GM19035 (cell line): ENCODE measurements around the gene SHISAL2B.
"Not testable (repeated sequence)": the region's sequence is repeated elsewhere in the genome, so short reads cannot be mapped to it uniquely, and the experiment has no call there.

Experiments
- ATAC-seq: cut with Tn5 transposase; IDR thresholded peaks from one replicate; pipeline ENCODE4 v1.9.1; 2021; ENCODE audit not compliant: unreplicated experiment

SHISAL2B gene

DNA sequence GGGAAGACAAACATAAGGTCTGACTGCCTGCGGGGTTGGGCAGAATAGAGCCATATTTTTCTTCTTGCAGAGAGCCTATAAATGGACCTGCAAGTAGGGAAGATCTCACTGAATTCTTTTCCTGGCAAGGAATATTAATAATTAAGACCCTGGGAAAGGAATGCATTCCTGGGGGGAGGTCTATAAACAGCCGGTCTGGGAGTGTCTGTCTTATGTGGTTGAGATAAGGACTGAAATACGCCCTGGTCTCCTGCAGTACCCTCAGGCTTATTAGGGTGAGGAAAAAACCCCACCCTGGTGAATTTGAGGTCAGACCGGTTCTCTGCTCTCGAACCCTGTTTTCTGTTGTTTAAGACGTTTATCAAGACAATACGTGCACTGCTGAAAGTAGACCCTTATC, 6.1 kb downstream of the SHISAL2B start:
- ATAC-seq, result not testable (repeated sequence)

DNA sequence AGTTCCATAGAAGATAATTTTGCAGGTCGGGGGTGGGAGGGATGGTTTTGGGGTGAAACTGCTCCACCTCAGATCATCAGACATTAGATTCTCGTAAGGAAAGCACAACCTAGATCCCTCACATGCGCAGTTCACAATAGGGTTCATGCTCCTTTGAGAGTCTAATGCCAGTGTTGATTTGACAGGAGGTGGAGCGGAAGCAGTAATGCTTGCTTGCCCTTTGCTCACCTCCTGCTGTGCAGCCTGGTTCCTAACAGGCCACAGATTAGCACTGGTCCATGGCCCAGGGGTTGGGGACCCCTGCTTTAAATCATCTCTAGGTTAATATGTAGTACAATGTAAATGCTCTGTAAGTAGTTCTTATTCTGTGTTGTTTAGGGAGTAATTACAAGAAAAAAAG, 10.5 kb downstream of the SHISAL2B start:
- no peak for ATAC-seq

DNA sequence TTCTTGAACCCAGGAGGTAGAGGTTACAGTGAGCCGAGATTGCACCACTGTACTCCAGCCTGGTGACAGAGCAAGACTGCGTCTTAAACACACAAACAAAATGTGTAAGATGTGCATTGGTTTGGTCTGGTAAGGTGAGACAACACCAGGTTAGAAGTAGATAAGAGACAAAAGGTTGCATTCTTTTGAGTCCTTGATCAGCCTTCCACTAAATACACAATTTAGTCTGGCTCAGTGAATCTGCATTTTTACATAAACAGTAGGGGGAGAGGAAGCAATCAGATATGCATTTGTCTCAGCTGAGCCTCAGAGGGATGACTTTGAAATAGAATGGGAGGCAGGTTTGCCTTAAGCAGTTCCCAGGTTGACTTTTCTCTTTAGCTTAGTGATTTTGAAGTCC, 15.8 kb downstream of the SHISAL2B start:
- ATAC-seq, result not testable (repeated sequence)

DNA sequence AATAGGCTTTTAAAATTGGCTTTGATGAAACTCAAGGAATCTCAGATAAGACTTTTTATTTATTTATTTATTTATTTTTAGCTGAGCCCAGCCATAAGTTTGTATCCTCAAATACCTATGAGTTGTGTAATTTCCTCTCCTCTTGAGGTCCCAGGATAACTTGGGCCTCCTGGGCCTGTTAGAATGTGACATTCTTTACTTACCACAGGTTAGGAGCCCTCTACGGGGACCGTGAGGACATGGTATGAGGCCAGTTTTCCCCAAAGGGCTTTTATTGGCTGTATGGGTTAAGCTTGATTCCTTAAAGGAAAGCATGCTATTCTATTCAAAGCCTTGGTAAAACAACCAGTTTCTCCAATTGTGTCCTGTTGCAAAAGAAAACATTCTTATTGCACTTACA, 16.9 kb downstream of the SHISAL2B start:
- no peak for ATAC-seq

DNA sequence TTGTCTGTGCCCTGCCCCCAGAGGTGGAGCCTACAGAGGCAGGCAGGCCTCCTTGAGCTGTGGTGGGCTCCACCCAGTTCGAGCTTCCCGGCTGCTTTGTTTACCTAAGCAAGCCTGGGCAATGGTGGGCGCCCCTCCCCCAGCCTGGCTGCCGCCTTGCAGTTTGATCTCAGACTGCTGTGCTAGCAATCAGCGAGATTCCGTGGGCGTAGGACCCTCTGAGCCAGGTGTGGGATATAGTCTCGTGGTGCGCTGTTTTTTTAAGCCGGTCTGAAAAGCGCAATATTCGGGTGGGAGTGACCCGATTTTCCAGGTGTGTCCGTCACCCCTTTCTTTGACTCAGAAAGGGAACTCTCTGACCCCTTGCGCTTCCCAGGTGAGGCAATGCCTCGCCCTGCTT, 24.2 kb downstream of the SHISAL2B start:
- ATAC-seq, result not testable (repeated sequence)

DNA sequence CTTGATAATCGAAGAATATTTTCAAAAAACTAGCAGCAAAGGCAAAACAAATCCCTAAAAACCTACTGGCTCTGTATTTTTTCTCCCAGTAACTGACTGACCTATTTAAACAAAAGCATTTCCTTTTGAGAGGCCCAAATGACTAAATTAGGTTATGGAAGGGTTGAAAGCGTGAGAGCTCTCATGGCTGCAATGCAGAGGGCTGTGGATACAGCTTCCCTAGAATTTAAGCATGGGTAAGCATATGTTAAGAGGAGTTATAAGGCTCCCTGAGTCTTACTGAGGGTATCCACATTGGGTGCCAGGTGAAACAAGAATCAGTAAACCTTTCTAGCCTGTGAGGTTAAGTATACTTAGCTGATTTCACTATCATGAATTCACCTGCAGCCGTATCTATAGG, 32.3 kb downstream of the SHISAL2B start:
- no peak for ATAC-seq

DNA sequence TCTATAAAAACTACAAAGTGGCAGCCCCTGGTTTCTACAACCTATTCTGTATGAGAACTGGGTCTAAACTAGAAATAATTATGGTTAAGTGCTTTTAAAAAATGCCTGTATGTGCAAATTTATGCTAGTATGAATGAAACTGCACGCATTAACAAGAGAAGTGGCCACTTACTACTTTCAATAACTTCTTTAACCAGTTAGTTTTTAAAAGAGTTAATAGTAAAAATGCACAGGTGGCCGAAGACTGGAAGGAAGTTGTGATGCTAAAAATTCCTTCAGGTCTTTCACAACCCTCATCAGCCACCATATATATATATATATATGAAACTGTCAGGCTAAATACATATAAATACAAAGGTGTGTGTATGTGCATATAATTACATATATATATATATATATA, 36.8 kb downstream of the SHISAL2B start:
- no peak for ATAC-seq

DNA sequence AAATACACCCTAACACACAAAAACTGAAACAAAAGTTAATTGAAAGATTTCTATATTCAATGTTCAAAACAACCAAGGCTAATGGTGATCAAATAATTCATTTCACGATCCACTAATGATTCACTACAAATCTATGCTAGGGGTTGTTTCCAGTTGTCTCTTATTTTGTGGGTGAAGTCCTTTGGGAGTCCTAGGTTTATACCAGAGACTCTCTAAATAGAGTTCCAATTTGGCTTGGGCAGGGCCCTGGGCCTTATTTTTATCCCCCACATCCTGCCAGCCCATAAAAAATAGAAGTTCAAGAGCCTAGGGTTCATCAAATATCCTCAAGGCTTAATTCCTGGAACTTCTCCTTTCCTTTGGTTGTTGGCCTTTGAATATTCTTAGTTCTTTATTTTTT, 52.1 kb downstream of the SHISAL2B start:
- no peak for ATAC-seq

DNA sequence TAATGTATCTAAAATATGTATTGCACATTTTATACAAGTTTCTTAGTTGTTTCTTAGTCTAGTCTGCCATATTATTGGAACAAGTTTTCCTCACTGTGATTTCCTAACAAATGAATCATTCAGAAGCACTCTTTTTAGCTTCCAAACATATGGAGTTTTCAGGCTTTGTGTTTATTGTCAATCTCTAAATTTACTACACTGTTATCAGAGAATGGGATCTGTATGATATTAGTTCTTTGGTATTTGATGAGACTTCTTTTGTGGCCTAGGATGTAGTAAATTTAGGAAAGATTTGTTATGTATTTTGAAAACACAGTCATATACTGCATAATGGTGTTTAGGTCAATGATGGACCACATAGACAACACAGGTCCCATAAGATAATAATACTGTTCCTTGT, 52.5 kb downstream of the SHISAL2B start:
- no peak for ATAC-seq

DNA sequence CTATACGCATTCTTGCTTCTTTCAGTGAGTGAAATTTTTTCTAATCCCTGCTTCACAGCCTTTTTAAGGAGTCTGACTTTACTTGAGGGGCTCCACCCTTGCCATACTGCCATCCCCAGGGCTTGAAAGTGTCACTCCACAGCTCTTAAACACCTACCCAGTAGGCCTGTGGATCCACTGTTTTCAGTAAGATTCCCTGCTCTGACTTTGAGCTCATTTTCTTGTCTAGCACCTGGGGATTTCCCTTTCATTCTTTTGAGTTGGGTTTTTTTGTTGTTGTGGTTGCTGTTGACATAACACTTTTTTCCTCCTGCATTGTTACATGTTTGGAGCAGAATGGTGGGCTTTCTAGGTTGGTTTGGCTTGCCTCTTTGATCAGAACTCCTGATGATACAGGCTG, 54.6 kb downstream of the SHISAL2B start:
- no peak for ATAC-seq

DNA sequence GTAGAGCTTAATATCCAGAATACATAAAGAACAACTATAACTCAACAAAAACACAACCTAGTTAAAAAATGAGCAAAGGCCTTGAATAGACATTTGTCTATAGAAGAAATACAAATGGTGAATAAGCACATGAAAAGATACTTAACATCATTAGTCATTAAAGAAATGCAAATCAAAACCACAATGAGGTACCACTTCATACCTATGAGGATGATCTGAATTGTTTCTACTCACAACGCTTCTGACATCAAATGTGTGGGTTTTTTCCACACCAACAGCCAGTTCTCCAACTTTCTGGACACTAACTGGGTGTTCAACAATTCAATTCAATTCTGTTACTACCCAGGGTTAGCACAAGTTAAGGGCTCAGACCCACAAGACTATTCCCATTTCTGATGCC, 56.1 kb downstream of the SHISAL2B start:
- ATAC-seq, result no peak

DNA sequence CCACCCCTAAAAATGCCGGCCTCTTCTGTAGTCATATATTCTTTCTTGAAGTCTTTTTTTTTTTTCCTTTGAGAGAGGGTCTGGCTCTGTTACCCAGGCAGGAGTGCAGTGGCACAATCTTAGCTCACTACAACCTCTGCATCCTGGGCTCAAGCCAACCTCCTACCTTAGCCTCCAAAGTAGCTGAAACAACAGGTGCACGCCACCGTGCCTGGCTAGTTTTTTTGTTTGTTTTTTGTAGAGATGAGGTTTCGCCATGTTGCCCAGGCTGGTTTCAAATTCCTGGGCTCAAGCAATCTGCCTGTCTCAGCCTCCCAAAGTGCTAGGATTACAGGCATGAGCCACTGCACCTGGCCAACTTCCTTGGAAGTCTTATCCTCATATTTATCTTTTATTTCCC, 59.1 kb downstream of the SHISAL2B start:
- ATAC-seq, result no peak

DNA sequence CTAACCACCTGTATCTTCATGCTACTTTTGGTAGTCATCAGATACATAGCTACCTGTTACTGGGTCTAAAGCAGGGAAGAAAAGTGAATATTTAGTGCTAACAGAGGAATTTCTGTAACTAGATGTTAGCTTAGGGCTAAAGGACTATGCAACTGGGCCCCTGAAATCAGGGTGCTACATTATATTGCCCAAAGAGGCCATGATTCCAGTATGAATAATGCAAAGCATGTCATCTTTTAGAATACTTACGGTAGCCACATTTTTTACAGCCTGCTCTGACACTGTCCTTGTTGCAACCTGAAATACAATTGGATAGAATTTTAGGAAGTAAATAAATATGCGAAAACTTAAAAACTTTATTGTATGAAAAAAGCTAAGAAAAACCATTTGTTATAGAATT, 63.8 kb downstream of the SHISAL2B start:
- no peak for ATAC-seq

DNA sequence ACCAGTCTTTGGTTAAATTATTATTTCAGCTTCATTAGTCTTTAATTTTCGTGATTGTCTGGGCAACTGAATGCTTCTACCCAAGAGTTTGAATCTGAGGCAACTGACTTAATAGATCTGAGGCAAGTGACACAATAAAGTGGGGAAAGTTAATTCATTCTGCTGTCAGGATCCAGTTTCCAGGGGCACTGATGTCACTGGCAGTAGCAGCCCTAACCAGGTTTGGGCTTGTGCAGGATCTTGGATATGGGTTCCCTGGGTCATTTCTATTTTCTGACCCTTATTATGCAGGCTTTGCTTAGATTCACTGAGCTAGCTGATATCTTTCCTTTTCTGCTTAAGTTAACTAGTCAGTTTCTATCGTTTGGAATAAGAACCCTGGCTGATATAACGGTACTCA, 68.6 kb downstream of the SHISAL2B start:
- no peak for ATAC-seq

DNA sequence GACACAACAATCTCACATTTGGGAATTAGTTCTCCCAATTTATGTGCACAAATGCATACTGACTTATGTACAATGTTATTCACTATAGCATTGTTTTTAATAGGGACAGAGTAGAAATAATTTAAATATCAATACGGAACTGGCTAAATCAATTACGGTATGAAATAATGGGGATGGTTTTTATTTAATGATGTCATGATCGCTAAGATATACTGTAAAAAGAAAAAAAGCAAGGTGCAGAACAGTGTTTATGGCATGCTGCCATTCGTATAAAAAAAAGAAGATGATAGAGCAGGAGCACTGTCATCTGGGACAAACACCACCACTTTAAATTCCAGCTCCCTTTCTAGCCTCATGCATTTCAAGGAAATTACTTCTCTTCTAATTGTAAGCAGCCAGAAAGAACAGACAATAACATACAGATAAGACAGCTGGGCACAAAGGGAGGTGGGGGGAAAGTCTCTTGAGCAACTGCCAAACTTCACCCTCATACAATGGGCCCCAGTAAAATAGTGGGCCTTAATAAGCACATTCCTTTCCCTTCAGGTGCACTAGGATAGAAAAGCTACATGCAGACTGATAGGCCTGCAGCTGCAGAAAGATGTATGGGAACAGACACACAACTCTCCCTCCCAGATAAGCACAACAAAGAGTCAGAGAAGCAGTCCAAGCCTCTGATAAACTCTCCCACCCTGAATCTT, 69.8 kb downstream of the SHISAL2B start:
- ATAC-seq, result no peak

DNA sequence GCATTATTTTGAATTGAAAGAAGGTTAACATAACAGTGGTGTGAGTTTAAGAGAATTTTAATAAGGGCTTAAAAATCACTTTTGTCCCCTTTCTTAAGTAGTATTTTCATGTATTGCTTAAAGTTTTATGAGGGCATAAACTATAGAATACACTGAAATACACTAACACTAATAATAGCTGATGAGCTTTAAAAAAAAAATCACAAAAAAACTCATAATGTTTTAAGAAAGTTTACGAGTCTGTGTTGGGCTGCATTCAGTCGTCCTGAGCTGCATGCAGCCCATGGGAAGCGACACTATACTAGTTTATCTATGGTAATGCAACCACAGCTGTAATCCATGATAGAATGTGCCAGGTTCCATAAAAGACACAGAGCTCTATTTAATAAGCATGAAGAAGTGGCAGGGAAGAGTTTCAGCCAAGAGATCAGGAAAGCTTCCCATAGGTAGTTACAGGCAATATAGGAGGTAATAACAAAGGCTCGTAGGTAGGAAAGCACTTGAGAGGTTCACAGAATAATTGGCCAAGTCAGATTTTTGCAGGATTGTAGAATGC, 73.7 kb downstream of the SHISAL2B start:
- ATAC-seq, result no peak

DNA sequence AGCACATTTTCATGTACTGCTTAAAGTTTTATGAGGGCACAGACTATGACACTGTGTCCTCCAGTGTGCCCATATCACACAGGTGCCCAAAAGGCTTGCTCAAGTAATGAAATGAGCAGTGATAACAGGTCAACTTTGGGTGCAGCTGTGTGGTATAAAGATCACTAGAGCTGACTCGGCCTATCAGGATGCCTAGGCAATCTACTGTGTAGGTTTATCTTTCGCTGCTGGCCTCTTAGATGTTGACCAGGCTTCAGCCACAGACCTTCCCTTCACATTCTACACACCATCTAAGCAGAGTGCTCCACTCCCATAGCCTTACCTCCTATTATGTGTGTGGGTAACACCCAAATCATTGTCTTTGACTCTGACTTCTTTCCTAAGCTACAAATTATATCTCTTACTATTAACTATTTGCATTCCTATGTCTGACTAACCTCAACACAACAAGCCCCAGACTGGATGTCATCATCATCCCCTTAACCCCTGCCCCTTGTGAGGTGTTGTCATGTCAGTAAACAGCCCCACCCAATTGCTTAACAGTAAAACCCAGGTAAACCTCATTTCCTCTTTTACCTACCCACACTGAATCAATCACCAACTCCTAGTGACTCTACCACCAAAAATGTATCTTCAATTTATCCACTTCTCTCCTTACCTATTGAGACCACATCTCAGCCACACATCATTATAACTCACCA, 75.7 kb downstream of the SHISAL2B start:
- no peak for ATAC-seq

DNA sequence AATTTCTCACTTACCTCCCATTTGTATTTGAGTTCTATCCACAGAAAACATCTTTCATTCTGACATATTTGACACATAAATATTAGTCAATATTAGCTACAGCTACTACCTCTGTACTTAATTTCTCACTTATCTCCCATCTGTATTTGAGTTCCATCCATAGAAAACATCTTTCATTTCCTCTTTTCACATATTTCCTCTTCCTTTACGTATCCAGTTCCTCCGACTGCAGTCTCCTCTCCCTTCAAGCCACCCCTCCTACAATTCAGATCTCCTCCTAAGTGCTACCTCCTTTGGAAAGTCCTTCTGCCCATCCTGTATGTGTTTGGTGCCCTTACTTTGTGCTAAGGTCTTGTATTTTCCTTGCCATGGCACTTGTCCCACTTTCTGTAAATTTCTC, 76.6 kb downstream of the SHISAL2B start:
- no peak for ATAC-seq
